Hepatocyte (in vitro differentiated cells): ENCODE data around the gene GAPVD1. TPM values are rescaled to one million over a fixed set of nuclear protein-coding genes. Genes with fewer than 3 reads are reported as not detected.

Experiments
- DNase-seq: peaks from one replicate; pipeline ENCODE4 v3.0.0-alpha.2; 2016; ENCODE audit warnings: low spot score
- H2AFZ ChIP-seq: fragments of 200-600 bp; sonication (generic); 2 replicates; pipeline ENCODE4 v1.6.0; 2016; ENCODE audit warnings: antibody characterized with exemption, mild to moderate bottlenecking
- H3K27ac ChIP-seq: fragments of 200-600 bp; sonication (generic); 2 replicates; pipeline ENCODE4 v1.5.1; 2016; ENCODE audit warnings: mild to moderate bottlenecking
- H3K27me3 ChIP-seq: fragments of 200-600 bp; sonication (generic); 2 replicates; pipeline ENCODE4 v1.6.1; 2016
- H3K36me3 ChIP-seq: fragments of 200-600 bp; sonication (generic); replicated peaks from 2 replicates; pipeline ENCODE4 v1.5.1; 2016; ENCODE audit warnings: low read depth; ENCODE audit not compliant: insufficient read depth
- H3K4me1 ChIP-seq: fragments of 200-600 bp; sonication (generic); 2 replicates; pipeline ENCODE4 v1.5.1; 2016; ENCODE audit warnings: mild to moderate bottlenecking, moderate library complexity; ENCODE audit not compliant: insufficient read depth
- H3K4me2 ChIP-seq: fragments of 200-600 bp; sonication (generic); 2 replicates; pipeline ENCODE4 v1.6.0; 2016
- H3K4me3 ChIP-seq: fragments of 200-600 bp; sonication (generic); 2 replicates; pipeline ENCODE4 v1.5.1; 2016; ENCODE audit warnings: mild to moderate bottlenecking
- H3K79me2 ChIP-seq: fragments of 200-600 bp; sonication (generic); 2 replicates; pipeline ENCODE4 v1.6.0; 2017; ENCODE audit warnings: mild to moderate bottlenecking
- H3K9me2 ChIP-seq: fragments of 200-600 bp; sonication (generic); replicated peaks from 2 replicates; pipeline ENCODE4 v1.6.0; 2017; ENCODE audit warnings: mild to moderate bottlenecking; ENCODE audit not compliant: insufficient read depth
- H3K9me3 ChIP-seq: fragments of 200-600 bp; sonication (generic); 2 replicates; pipeline ENCODE4 v1.5.1; 2016; ENCODE audit warnings: low read depth, mild to moderate bottlenecking
- H4K20me1 ChIP-seq: fragments of 200-600 bp; sonication (generic); 2 replicates; pipeline ENCODE4 v1.6.0; 2016; ENCODE audit warnings: mild to moderate bottlenecking; ENCODE audit not compliant: insufficient read depth, poor library complexity, severe bottlenecking
- EZH2 ChIP-seq: fragments of 200-600 bp; sonication (generic); IDR thresholded peaks from 2 replicates; pipeline ENCODE4 v1.6.1; 2016; ENCODE audit warnings: antibody characterized with exemption, mild to moderate bottlenecking, borderline replicate concordance
- EZH2phosphoT487 ChIP-seq: fragments of 200-600 bp; sonication (generic); IDR thresholded peaks from one replicate; pipeline ENCODE4 v1.6.1; 2018; ENCODE audit warnings: antibody characterized with exemption, mild to moderate bottlenecking, low read depth, moderate library complexity; ENCODE audit not compliant: unreplicated experiment, severe bottlenecking
- WGBS: methylation state at CpG from one replicate; pipeline ENCODE4 v1.1.6; 2016; ENCODE audit warnings: low lambda C conversion rate; ENCODE audit errors: missing lambda C conversion rate; 5-methylcytosine and 5-hydroxymethylcytosine counted together
- polyA plus RNA-seq: library from polyadenylated mRNA; unstranded; fragments of >200 nt; fragmentation: Nextera tagmentation; extraction: Ambion mirVana; gene quantifications from 2 replicates; pipeline ENCODE4 v1.2.1, GENCODE V29; 2016
- total RNA-seq: library from RNA; depleted of rRNA; stranded (reverse); fragments of >200 nt; gene quantifications from 2 replicates; pipeline ENCODE4 v1.2.3, GENCODE V29; 2014
- TF ChIP-seq, protein P1 (sequence below): fragments of 200-600 bp; sonication (generic); IDR thresholded peaks from 2 replicates; pipeline ENCODE4 v1.5.1; 2016; ENCODE audit warnings: antibody characterized with exemption, mild to moderate bottlenecking; ENCODE audit not compliant: poor library complexity

Gene GAPVD1
- total and polyA plus RNA-seq, 2 experiments from 2014 or later, result 25.5 to 44.7 TPM

GRCh38 chr9:125321496-125321895, 59.9 kb downstream of the GAPVD1 start:
- H2AFZ ChIP-seq, result no peak overlapping the region
- H3K9me2 ChIP-seq, result no peaks in the 10 kb centered on the region
- H3K4me2 ChIP-seq, result no peak overlapping the region
- H3K27me3 ChIP-seq, result no peaks in the 10 kb centered on the region
- DNase-seq, result no peak
- H3K9me3 ChIP-seq, result no peaks in the 10 kb centered on the region
- peaks cover 3% of the 10 kb centered on the region for H3K36me3 ChIP-seq
- H3K4me1 ChIP-seq, result no peaks in the 10 kb centered on the region
- no peak overlapping the region for H3K27ac ChIP-seq
- no peaks in the 10 kb centered on the region for H4K20me1 ChIP-seq
- TF ChIP-seq EZH2, result no peak
- TF ChIP-seq, protein P1, sequence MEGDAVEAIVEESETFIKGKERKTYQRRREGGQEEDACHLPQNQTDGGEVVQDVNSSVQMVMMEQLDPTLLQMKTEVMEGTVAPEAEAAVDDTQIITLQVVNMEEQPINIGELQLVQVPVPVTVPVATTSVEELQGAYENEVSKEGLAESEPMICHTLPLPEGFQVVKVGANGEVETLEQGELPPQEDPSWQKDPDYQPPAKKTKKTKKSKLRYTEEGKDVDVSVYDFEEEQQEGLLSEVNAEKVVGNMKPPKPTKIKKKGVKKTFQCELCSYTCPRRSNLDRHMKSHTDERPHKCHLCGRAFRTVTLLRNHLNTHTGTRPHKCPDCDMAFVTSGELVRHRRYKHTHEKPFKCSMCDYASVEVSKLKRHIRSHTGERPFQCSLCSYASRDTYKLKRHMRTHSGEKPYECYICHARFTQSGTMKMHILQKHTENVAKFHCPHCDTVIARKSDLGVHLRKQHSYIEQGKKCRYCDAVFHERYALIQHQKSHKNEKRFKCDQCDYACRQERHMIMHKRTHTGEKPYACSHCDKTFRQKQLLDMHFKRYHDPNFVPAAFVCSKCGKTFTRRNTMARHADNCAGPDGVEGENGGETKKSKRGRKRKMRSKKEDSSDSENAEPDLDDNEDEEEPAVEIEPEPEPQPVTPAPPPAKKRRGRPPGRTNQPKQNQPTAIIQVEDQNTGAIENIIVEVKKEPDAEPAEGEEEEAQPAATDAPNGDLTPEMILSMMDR, result no peak
- no peak for TF ChIP-seq EZH2phosphoT487
- H3K4me3 ChIP-seq, result no peak overlapping the region
- no peaks in the 10 kb centered on the region for H3K79me2 ChIP-seq
- 67% methylated on average over 3 of the region's 3 CpGs for WGBS

DNA sequence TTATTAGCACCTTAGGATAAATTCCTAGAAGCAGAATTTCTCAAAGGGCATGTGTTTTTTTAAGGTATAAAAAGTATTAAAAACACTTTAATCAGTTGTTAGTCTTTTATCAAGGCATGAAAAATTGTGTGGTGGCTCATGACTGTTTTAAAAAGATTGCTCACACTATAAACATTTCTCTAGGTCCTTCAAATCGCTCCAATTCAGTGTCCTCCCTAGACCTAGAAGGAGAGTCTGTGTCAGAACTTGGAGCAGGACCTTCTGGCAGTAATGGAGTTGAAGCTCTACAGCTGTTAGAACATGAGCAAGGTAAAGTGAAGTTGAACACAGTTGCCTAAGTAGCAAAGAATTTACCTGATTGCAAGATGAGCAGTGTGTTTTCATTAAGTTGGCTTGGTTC, 62.0 kb downstream of the GAPVD1 start:
- Histone ChIP-seq H3K36me3 (no peaks in the 10 kb centered on the region), H3K27ac (no peak overlapping the region), H3K4me2 (no peak overlapping the region), H3K79me2 (no peaks in the 10 kb centered on the region), H3K4me3 (no peak overlapping the region), H4K20me1 (no peaks in the 10 kb centered on the region), H3K9me3 (no peaks in the 10 kb centered on the region), H3K9me2 (no peaks in the 10 kb centered on the region), H3K27me3 (no peaks in the 10 kb centered on the region), H3K4me1 (no peaks in the 10 kb centered on the region), H2AFZ (no peak overlapping the region)
- WGBS, result 100% methylated on average over 1 of the region's 1 CpG
- TF ChIP-seq, protein P1, result no peak
- TF ChIP-seq EZH2phosphoT487 (no peak), EZH2 (no peak)
- no peak for DNase-seq

DNA sequence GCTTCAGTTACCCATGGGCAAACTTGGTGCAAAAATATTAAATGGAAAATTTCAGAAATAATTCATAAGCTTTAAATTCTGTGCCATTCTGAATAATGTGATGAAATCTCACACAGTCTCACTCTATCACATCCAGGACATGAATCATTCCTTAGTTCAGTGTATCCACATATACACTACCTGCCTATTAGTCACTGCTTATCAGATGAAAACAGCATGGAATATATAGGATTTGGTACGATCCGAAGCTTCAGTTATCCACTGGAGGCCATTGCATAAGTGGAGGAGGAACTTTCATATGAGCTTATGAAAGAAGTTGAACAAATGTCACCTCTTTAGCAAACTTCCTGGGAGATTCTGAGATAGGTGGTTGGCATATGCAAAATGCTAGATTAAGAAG, 64.2 kb downstream of the GAPVD1 start:
- no peak overlapping the region for H3K27ac ChIP-seq
- no peaks in the 10 kb centered on the region for H3K27me3 ChIP-seq
- no peak overlapping the region for H3K4me2 ChIP-seq
- H3K79me2 ChIP-seq, result no peaks in the 10 kb centered on the region
- no peaks in the 10 kb centered on the region for H3K9me2 ChIP-seq
- no peaks in the 10 kb centered on the region for H4K20me1 ChIP-seq
- no peak overlapping the region for H2AFZ ChIP-seq
- H3K9me3 ChIP-seq, result no peaks in the 10 kb centered on the region
- H3K4me1 ChIP-seq, result no peaks in the 10 kb centered on the region
- no peak for DNase-seq
- 86% methylated on average over 2 of the region's 2 CpGs for WGBS
- TF ChIP-seq, protein P1, result no peak
- TF ChIP-seq EZH2phosphoT487, result no peak
- TF ChIP-seq EZH2, result no peak
- no peaks in the 10 kb centered on the region for H3K36me3 ChIP-seq
- H3K4me3 ChIP-seq, result no peak overlapping the region

DNA sequence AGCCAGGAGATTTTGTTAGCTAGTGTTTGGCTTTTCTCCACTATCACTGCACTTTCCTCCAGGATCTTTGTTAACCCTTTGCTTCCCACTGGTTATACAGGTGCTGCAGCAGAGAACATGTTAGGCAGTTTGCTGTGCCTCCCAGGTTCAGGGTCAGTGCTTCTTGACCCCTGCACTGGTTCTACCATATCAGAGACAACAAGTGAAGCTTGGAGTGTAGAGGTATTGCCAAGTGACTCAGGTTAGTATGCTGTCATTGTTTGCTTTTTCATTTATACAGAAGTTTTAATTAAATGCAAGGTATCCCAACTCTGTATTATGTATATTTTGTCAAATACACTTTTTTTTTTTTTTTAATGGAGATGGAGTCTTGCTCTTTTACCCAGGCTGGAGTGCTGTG, 68.4 kb downstream of the GAPVD1 start:
- Histone ChIP-seq H2AFZ (no peak overlapping the region), H3K9me2 (no peaks in the 10 kb centered on the region), H3K27ac (no peak overlapping the region), H3K4me2 (no peak overlapping the region), H3K79me2 (no peaks in the 10 kb centered on the region), H3K4me3 (no peak overlapping the region), H4K20me1 (no peaks in the 10 kb centered on the region), H3K4me1 (no peaks in the 10 kb centered on the region), H3K9me3 (no peaks in the 10 kb centered on the region), H3K27me3 (no peaks in the 10 kb centered on the region), H3K36me3 (no peaks in the 10 kb centered on the region)
- no peak for DNase-seq
- TF ChIP-seq EZH2 (no peak), EZH2phosphoT487 (no peak)
